ENCODE measurements around the gene CIDEA.

- no peak for TF ChIP-seq ZNF565 (CRISPR knock-in tag; conservative IDR thresholded peaks at IDR 0.05; ENCODE audit: low read depth)
- TF ChIP-seq, protein P1, sequence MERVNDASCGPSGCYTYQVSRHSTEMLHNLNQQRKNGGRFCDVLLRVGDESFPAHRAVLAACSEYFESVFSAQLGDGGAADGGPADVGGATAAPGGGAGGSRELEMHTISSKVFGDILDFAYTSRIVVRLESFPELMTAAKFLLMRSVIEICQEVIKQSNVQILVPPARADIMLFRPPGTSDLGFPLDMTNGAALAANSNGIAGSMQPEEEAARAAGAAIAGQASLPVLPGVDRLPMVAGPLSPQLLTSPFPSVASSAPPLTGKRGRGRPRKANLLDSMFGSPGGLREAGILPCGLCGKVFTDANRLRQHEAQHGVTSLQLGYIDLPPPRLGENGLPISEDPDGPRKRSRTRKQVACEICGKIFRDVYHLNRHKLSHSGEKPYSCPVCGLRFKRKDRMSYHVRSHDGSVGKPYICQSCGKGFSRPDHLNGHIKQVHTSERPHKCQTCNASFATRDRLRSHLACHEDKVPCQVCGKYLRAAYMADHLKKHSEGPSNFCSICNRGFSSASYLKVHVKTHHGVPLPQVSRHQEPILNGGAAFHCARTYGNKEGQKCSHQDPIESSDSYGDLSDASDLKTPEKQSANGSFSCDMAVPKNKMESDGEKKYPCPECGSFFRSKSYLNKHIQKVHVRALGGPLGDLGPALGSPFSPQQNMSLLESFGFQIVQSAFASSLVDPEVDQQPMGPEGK (CRISPR knock-in tag; IDR thresholded peaks at IDR 0.05; ENCODE audit: borderline replicate concordance): no peak
- no peak for TF ChIP-seq CREB5 (CRISPR knock-in tag; IDR thresholded peaks at IDR 0.05; ENCODE audit: low read depth)
- TF ChIP-seq, protein P2, sequence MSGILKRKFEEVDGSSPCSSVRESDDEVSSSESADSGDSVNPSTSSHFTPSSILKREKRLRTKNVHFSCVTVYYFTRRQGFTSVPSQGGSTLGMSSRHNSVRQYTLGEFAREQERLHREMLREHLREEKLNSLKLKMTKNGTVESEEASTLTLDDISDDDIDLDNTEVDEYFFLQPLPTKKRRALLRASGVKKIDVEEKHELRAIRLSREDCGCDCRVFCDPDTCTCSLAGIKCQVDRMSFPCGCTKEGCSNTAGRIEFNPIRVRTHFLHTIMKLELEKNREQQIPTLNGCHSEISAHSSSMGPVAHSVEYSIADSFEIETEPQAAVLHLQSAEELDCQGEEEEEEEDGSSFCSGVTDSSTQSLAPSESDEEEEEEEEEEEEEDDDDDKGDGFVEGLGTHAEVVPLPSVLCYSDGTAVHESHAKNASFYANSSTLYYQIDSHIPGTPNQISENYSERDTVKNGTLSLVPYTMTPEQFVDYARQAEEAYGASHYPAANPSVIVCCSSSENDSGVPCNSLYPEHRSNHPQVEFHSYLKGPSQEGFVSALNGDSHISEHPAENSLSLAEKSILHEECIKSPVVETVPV (CRISPR knock-in tag; IDR thresholded peaks at IDR 0.05): no peak
- no peak for TF ChIP-seq ARNTL (CRISPR knock-in tag; IDR thresholded peaks at IDR 0.05; ENCODE audit: borderline replicate concordance, low read depth)
- no peak for TF ChIP-seq ISL1 (CRISPR knock-in tag; IDR thresholded peaks at IDR 0.05)
- TF ChIP-seq ZFP3 (CRISPR knock-in tag; IDR thresholded peaks at IDR 0.05): no peak
- TF ChIP-seq OSR1 (CRISPR knock-in tag; IDR thresholded peaks at IDR 0.05): no peak
- TF ChIP-seq TSHZ2 (CRISPR knock-in tag; IDR thresholded peaks at IDR 0.05): no peak
- TF ChIP-seq ZFP30 (CRISPR knock-in tag; IDR thresholded peaks at IDR 0.05): no peak
- TF ChIP-seq BACH2 (CRISPR knock-in tag; IDR thresholded peaks at IDR 0.05; ENCODE audit: borderline replicate concordance): no peak
- no peak for TF ChIP-seq CSDC2 (CRISPR knock-in tag; IDR thresholded peaks at IDR 0.05)
- TF ChIP-seq ZNF70 (CRISPR knock-in tag; IDR thresholded peaks at IDR 0.05): no peak
These were observed 4.0 kb downstream of the CIDEA start for GRCh38 chr18:12257996-12258718.
